RWPE2 (cell line): ENCODE measurements around the gene GPR15.

Experiments
- ATAC-seq: fragments of 200-7000 bp; cut with Tn5 transposase; 3 replicates; pipeline ENCODE4 v1.9.1; 2021; ENCODE audit warnings: low read depth
- DNase-seq: peaks from one replicate; pipeline ENCODE4 v3.0.0-alpha.2; 2020; ENCODE audit warnings: low spot score
- H3K27ac ChIP-seq: fragments of 450-650 bp; 2 replicates; pipeline ENCODE4 v1.5.1; 2017; ENCODE audit warnings: mild to moderate bottlenecking; ENCODE audit not compliant: poor library complexity, severe bottlenecking
- H3K27me3 ChIP-seq: fragments of 250-450 bp; sonication (Bioruptor Pico); 2 replicates; pipeline ENCODE4 v1.5.1; 2021; ENCODE audit warnings: mild to moderate bottlenecking, moderate library complexity; ENCODE audit not compliant: insufficient read depth, poor library complexity, severe bottlenecking
- H3K36me3 ChIP-seq: fragments of 250-450 bp; sonication (Bioruptor Pico); 2 replicates; pipeline ENCODE4 v1.5.1; 2020; ENCODE audit warnings: low read depth, mild to moderate bottlenecking, moderate library complexity
- H3K4me1 ChIP-seq: fragments of 250-450 bp; sonication (Bioruptor Pico); 2 replicates; pipeline ENCODE4 v1.5.1; 2021; ENCODE audit warnings: mild to moderate bottlenecking, moderate library complexity; ENCODE audit not compliant: insufficient read depth, poor library complexity, severe bottlenecking
- H3K4me3 ChIP-seq: fragments of 250-450 bp; sonication (Bioruptor Pico); 2 replicates; pipeline ENCODE4 v1.5.1; 2021; ENCODE audit warnings: mild to moderate bottlenecking, moderate library complexity; ENCODE audit not compliant: severe bottlenecking
- H3K9me3 ChIP-seq: fragments of 250-450 bp; sonication (Bioruptor Pico); 2 replicates; pipeline ENCODE4 v1.5.1; 2021; ENCODE audit warnings: mild to moderate bottlenecking, moderate library complexity; ENCODE audit not compliant: severe bottlenecking
- CTCF ChIP-seq: fragments of 450-650 bp; IDR thresholded peaks from one replicate; pipeline ENCODE4 v1.5.1; 2017; ENCODE audit warnings: mild to moderate bottlenecking, moderate library complexity; ENCODE audit not compliant: poor library complexity, severe bottlenecking

Gene GPR15

DNA sequence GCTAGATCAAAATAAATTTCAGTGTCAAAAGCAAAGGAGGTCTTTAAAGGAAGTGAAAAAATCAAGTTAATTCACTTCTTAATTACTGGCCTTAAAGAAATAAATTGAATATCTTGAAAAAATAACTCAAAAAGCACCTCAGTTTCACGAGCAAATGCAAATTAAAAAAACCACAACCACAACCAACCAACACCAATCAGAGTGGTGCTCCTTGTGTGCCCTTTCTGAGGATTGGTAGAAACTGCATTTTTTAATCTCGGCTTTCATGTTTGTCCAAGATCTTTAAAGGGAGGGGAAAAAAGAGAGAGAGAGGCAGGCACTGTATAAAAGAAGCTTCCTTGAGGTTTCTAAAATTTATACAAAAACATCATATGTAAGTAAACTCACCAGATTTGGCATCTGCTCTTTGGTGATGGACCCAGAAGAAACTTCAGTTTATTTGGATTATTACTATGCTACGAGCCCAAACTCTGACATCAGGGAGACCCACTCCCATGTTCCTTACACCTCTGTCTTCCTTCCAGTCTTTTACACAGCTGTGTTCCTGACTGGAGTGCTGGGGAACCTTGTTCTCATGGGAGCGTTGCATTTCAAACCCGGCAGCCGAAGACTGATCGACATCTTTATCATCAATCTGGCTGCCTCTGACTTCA lies at the start of gene GPR15:
TSS of gene GPR15 (plus strand) at position 357 of the 653 bp plus-strand sequence. CDS start at position 413, 56 bp downstream.
- ATAC-seq: no peak

GRCh38 chr3:98482717-98483482 lies 48.9 kb upstream of the GPR15 start:
- DNase-seq: peak; percentile 73
- peak; percentile 98 for ATAC-seq
- Histone ChIP-seq H3K9me3 (peaks cover 2% of the 10 kb centered on the region), H3K27ac (peak overlapping the region; percentile 52), H3K36me3 (no peaks in the 10 kb centered on the region), H3K4me3 (no peak overlapping the region), H3K4me1 (peaks cover 17% of the 10 kb centered on the region), H3K27me3 (no peaks in the 10 kb centered on the region)
- no peak for TF ChIP-seq CTCF

More for the DNA sequence above, at the start of gene GPR15:
- no peak within 1 kb of the TSS for H3K4me3 ChIP-seq
- H3K36me3 ChIP-seq: no peaks in the 10 kb centered on the region
- no peak for TF ChIP-seq CTCF
- no peak within 1 kb of the TSS for H3K27ac ChIP-seq
- H3K27me3 ChIP-seq: no peaks in the 10 kb centered on the region
- no peaks in the 10 kb centered on the region for H3K9me3 ChIP-seq
- DNase-seq: no peak
- H3K4me1 ChIP-seq: no peaks in the 10 kb centered on the region

- no peak for TF ChIP-seq CTCF
- ATAC-seq (peak; percentile 26; the same call in 2 of the 3 replicates), DNase-seq (no peak)
- peaks cover 17% of the 10 kb centered on the region for H3K4me1 ChIP-seq
- no peaks in the 10 kb centered on the region for H3K36me3 ChIP-seq
- H3K9me3 ChIP-seq: peaks cover 2% of the 10 kb centered on the region
- H3K27me3 ChIP-seq: no peaks in the 10 kb centered on the region
- no peak overlapping the region for H3K4me3 ChIP-seq
- H3K27ac ChIP-seq: peak overlapping the region; percentile 52
Observed at GRCh38 chr3:98483626-98484025, 48.2 kb upstream of the GPR15 start.

GRCh38 chr3:98497381-98497780 lies 34.4 kb upstream of the GPR15 start, which contains the start of gene OR5K2:
OR5K2 (plus strand) TSS chr3:98497681; CDS start chr3:98497681, 0 bp downstream.
- H3K36me3 ChIP-seq: no peaks in the 10 kb centered on the region
- H3K4me3 ChIP-seq: no peak within 1 kb of the TSS

More at GRCh38 chr3:98497381-98497780, 34.4 kb upstream of the GPR15 start, which contains the start of gene OR5K2:
- no peak for TF ChIP-seq CTCF
- Histone ChIP-seq H3K27me3 (no peaks in the 10 kb centered on the region), H3K9me3 (no peaks in the 10 kb centered on the region), H3K27ac (no peak within 1 kb of the TSS), H3K4me1 (peaks cover 16% of the 10 kb centered on the region)
- ATAC-seq (no peak), DNase-seq (no peak)
